OCI-LY7 (cell line): ENCODE results near the gene HLF. TPM values are rescaled to one million over a fixed set of nuclear protein-coding genes. Genes with fewer than 3 reads are reported as not detected.

Experiments
- BruUV-seq: library from RNA; stranded (reverse); fragments of 400-500 nt; replicated peaks from 2 replicates; lab custom pipeline; 2021; lab: Mats Ljungman, UMichigan
- CTCF ChIA-PET: fragments of 300-600 bp; sonication (Branson Sonifier 250); formaldehyde crosslinking; loops from one replicate; lab custom pipeline; 2022; ENCODE audit warnings: antibody characterized with exemption; ENCODE audit not compliant: unreplicated experiment; lab: Charles Lee
- POLR2A ChIA-PET: fragments of 300-600 bp; sonication (Branson Sonifier 250); formaldehyde crosslinking; loops from one replicate; lab custom pipeline; 2022; ENCODE audit warnings: antibody characterized with exemption; lab: Charles Lee
- DNase-seq: peaks from one replicate; pipeline ENCODE4 v3.0.0-alpha.2; 2015; ENCODE audit warnings: low spot score
- H2AFZ ChIP-seq: fragments of 200-600 bp; sonication (generic), shearing (Covaris generic); 2 replicates; pipeline ENCODE4 v1.6.1; 2014; ENCODE audit warnings: mild to moderate bottlenecking, antibody characterized with exemption, low read length, moderate library complexity
- H3K27ac ChIP-seq: fragments of 200-600 bp; sonication (generic); 2 replicates; pipeline ENCODE4 v1.5.1; 2014; ENCODE audit warnings: mixed run types, low read depth, mild to moderate bottlenecking, moderate library complexity, low read length, inconsistent platforms; ENCODE audit not compliant: poor library complexity, severe bottlenecking
- H3K36me3 ChIP-seq: fragments of 200-600 bp; sonication (generic); 2 replicates; pipeline ENCODE4 v1.6.1; 2014; ENCODE audit warnings: mild to moderate bottlenecking, antibody characterized with exemption, low read length, moderate library complexity, mixed read lengths; ENCODE audit not compliant: insufficient read depth
- H3K4me1 ChIP-seq: fragments of 200-600 bp; sonication (generic); 2 replicates; pipeline ENCODE4 v1.5.1; 2014; ENCODE audit warnings: mild to moderate bottlenecking, low read length; ENCODE audit not compliant: insufficient read depth, poor library complexity, severe bottlenecking
- H3K4me2 ChIP-seq: fragments of 200-600 bp; sonication (generic); 2 replicates; pipeline ENCODE4 v1.6.1; 2014; ENCODE audit warnings: mild to moderate bottlenecking, low read length
- H3K4me3 ChIP-seq: fragments of 200-600 bp; sonication (generic); 2 replicates; pipeline ENCODE4 v1.5.1; 2014; ENCODE audit warnings: mild to moderate bottlenecking, low read depth, low read length; ENCODE audit not compliant: poor library complexity, severe bottlenecking
- H3K79me2 ChIP-seq: fragments of 200-600 bp; sonication (generic); 2 replicates; pipeline ENCODE4 v1.6.1; 2016; ENCODE audit warnings: low read depth, mild to moderate bottlenecking, low read length, moderate library complexity, mixed read lengths; ENCODE audit not compliant: insufficient read depth
- H3K9me2 ChIP-seq: fragments of 200-600 bp; sonication (generic); 2 replicates; pipeline ENCODE4 v1.6.1; 2016; ENCODE audit warnings: mild to moderate bottlenecking, low read length, mixed read lengths; ENCODE audit not compliant: insufficient read depth
- H3K9me3 ChIP-seq: fragments of 200-600 bp; sonication (generic); 2 replicates; pipeline ENCODE4 v1.6.1; 2014; ENCODE audit warnings: mild to moderate bottlenecking, mixed run types, low read length, mixed read lengths
- H4K20me1 ChIP-seq: fragments of 200-600 bp; sonication (generic); 2 replicates; pipeline ENCODE4 v1.6.1; 2014; ENCODE audit warnings: mild to moderate bottlenecking, antibody characterized with exemption, low read length, moderate library complexity, mixed read lengths; ENCODE audit not compliant: insufficient read depth
- CTCF ChIP-seq: fragments of 200-600 bp; sonication (generic); conservative IDR thresholded peaks from 2 replicates; pipeline ENCODE4 v1.5.1; 2014; ENCODE audit warnings: mild to moderate bottlenecking, antibody characterized with exemption, low read length, moderate library complexity, mixed read lengths
- EZH2phosphoT487 ChIP-seq: fragments of 200-600 bp; sonication (generic); IDR thresholded peaks from 2 replicates; pipeline ENCODE4 v1.6.1; 2018; ENCODE audit warnings: low read depth, borderline replicate concordance, mild to moderate bottlenecking, mixed run types, antibody characterized with exemption, low read length, moderate library complexity, mixed read lengths
- intact Hi-C: fragments of 100-400 bp; cut with micrococcal nuclease; formaldehyde crosslinking; loops from one replicate; pipeline ENCODE4 v1.10.0; 2022; ENCODE audit not compliant: unreplicated experiment
- total RNA-seq, 2 experiments: library from RNA; depleted of rRNA in 1 of 2; stranded (reverse); fragments of >200 nt in 1 of 2; shearing (Covaris generic) in 1 of 2; gene quantifications; 2 replicates each; pipeline ENCODE4 v1.2.3, GENCODE V29; 2014 to 2022

HLF gene
- total RNA-seq, 2 experiments from 2014 or later = 0.13 TPM; not detected in 1

GRCh38 chr17:55266958-55267688 lies 2.4 kb downstream of the HLF start:
- Histone ChIP-seq H3K4me3 (no peak overlapping the region), H4K20me1 (no peaks in the 10 kb centered on the region), H3K79me2 (no peaks in the 10 kb centered on the region), H2AFZ (no peak overlapping the region), H3K27ac (no peak overlapping the region), H3K4me2 (no peak overlapping the region), H3K9me2 (no peaks in the 10 kb centered on the region), H3K9me3 (no peaks in the 10 kb centered on the region), H3K36me3 (no peaks in the 10 kb centered on the region), H3K4me1 (no peaks in the 10 kb centered on the region)
- DNase-seq = no peak
- BruUV-seq = no TSS peak
- TF ChIP-seq EZH2phosphoT487 = no peak
- TF ChIP-seq CTCF = no peak
- intact Hi-C loops = no loop called here
- POLR2A ChIA-PET = interaction anchor here (0.6 kb wide), 1 partner anchor 31 kb away, joined by 3 read pairs; no protein-coding TSS in a partner anchor
- CTCF ChIA-PET = no interaction called here

GRCh38 chr17:55267777-55268648 lies 3.3 kb downstream of the HLF start:
- intact Hi-C loops = no loop called here
- ChIA-PET CTCF (no interaction called here), POLR2A (no interaction called here)
- no peak for DNase-seq
- no peaks in the 10 kb centered on the region for H3K9me2 ChIP-seq
- no peak overlapping the region for H3K4me3 ChIP-seq
- no peaks in the 10 kb centered on the region for H4K20me1 ChIP-seq
- no peak for TF ChIP-seq CTCF
- no peak for TF ChIP-seq EZH2phosphoT487
- no peaks in the 10 kb centered on the region for H3K4me1 ChIP-seq
- no peak overlapping the region for H3K27ac ChIP-seq
- H3K79me2 ChIP-seq = no peaks in the 10 kb centered on the region
- no peaks in the 10 kb centered on the region for H3K9me3 ChIP-seq
- BruUV-seq = no TSS peak
- no peak overlapping the region for H3K4me2 ChIP-seq
- no peak overlapping the region for H2AFZ ChIP-seq
- no peaks in the 10 kb centered on the region for H3K36me3 ChIP-seq
